CD14-positive monocyte (primary cell): ENCODE results near the gene SEMA4D. TPM values are rescaled to one million over a fixed set of nuclear protein-coding genes. Genes with fewer than 3 reads are reported as not detected.

Experiments
- DNase-seq, 3 donors: peaks; one replicate each; pipeline ENCODE4 v3.0.0-alpha.2; 2011 to 2022
- H2AFZ ChIP-seq: 2 replicates; pipeline ENCODE4 v1.6.0; 2012; ENCODE audit warnings: mild to moderate bottlenecking, low read depth, low read length, inconsistent platforms; ENCODE audit not compliant: insufficient read depth, poor library complexity, severe bottlenecking
- H3K27ac ChIP-seq, 2 donors: 1 replicate in 1 of 2; 2 replicates in 1 of 2; pipeline ENCODE4 v1.5.1; 2012 to 2013; ENCODE audit warnings: low read length in 2 of 2, control low read depth in 1 of 2, inconsistent platforms in 1 of 2, low read depth in 1 of 2, mild to moderate bottlenecking in 1 of 2
- H3K27me3 ChIP-seq, 2 donors: one replicate each; pipeline versions ENCODE4 v1.6.0 to v1.6.1; 2011 to 2013; ENCODE audit warnings: low read length in 2 of 2; ENCODE audit not compliant: control insufficient read depth in 2 of 2, insufficient read depth in 2 of 2
- H3K36me3 ChIP-seq, 2 donors: replicated peaks in 1 of 2; 1 replicate in 1 of 2; 2 replicates in 1 of 2; pipeline versions ENCODE4 v1.5.1 to v1.6.1; 2012 to 2013; ENCODE audit warnings: low read length in 2 of 2, control low read depth in 1 of 2, inconsistent platforms in 1 of 2, mild to moderate bottlenecking in 1 of 2; ENCODE audit not compliant: insufficient read depth in 2 of 2, control insufficient read depth in 1 of 2
- H3K4me1 ChIP-seq, 2 donors: 1 replicate in 1 of 2; 2 replicates in 1 of 2; pipeline versions ENCODE4 v1.5.1 to v1.6.1; 2012 to 2013; ENCODE audit warnings: low read length in 2 of 2, control low read depth in 1 of 2, inconsistent platforms in 1 of 2, mild to moderate bottlenecking in 1 of 2, moderate library complexity in 1 of 2; ENCODE audit not compliant: insufficient read depth in 2 of 2, control insufficient read depth in 1 of 2
- H3K4me2 ChIP-seq: replicated peaks from 2 replicates; pipeline ENCODE3; 2012; ENCODE audit warnings: low read length, moderate library complexity, mild to moderate bottlenecking; ENCODE audit not compliant: poor library complexity, severe bottlenecking; ENCODE audit errors: extremely low read depth
- H3K4me3 ChIP-seq, 3 experiments: fragments of 200-600 bp in 1 of 3; sonication (generic) in 1 of 3; replicated peaks in 1 of 3; 1 replicate in 2 of 3; 2 replicates in 1 of 3; pipeline ENCODE4 v1.5.1; 2011 to 2013; ENCODE audit warnings: low read length in 3 of 3, mild to moderate bottlenecking in 3 of 3, control low read depth in 2 of 3, low read depth in 2 of 3, inconsistent platforms in 1 of 3, moderate library complexity in 1 of 3
- H3K79me2 ChIP-seq: 2 replicates; pipeline ENCODE4 v1.6.0; 2012; ENCODE audit warnings: mild to moderate bottlenecking, control low read depth, inconsistent platforms, low read length, moderate library complexity; ENCODE audit not compliant: insufficient read depth
- H3K9ac ChIP-seq: 2 replicates; pipeline ENCODE4 v1.6.0; 2017; ENCODE audit warnings: low read length, mild to moderate bottlenecking; ENCODE audit not compliant: insufficient read depth, poor library complexity, severe bottlenecking
- H3K9me3 ChIP-seq, 2 donors: replicated peaks in 1 of 2; 1 replicate in 1 of 2; 2 replicates in 1 of 2; pipeline versions ENCODE4 v1.5.1 to v1.6.1; 2012 to 2013; ENCODE audit warnings: low read length in 2 of 2, control low read depth in 1 of 2; ENCODE audit not compliant: control insufficient read depth in 1 of 2, insufficient read depth in 1 of 2
- H4K20me1 ChIP-seq: 2 replicates; pipeline ENCODE4 v1.6.0; 2012; ENCODE audit warnings: mild to moderate bottlenecking, low read length, control low read depth, moderate library complexity; ENCODE audit not compliant: insufficient read depth
- H3K27ac Mint-ChIP-seq, 7 donors: one replicate each; pipeline ENCODE4 v1.8.0; 2020; ENCODE audit warnings: mild to moderate bottlenecking in 7 of 7, mixed read lengths in 7 of 7, moderate library complexity in 6 of 7, inconsistent platforms in 2 of 7
- H3K27me3 Mint-ChIP-seq, 3 donors: one replicate each; pipeline ENCODE4 v1.8.0; 2021 to 2022; ENCODE audit warnings: low read depth in 3 of 3, mild to moderate bottlenecking in 3 of 3, mixed read lengths in 3 of 3, moderate library complexity in 3 of 3, inconsistent platforms in 1 of 3
- H3K36me3 Mint-ChIP-seq, 2 donors: one replicate each; pipeline ENCODE4 v1.8.0; 2020; ENCODE audit warnings: mixed read lengths in 2 of 2, inconsistent platforms in 1 of 2, mild to moderate bottlenecking in 1 of 2
- H3K4me1 Mint-ChIP-seq: one replicate; pipeline ENCODE4 v1.8.0; 2020; ENCODE audit warnings: mild to moderate bottlenecking, mixed read lengths
- H3K4me3 Mint-ChIP-seq, 2 donors: one replicate each; pipeline ENCODE4 v1.8.0; 2020; ENCODE audit warnings: mild to moderate bottlenecking in 2 of 2, mixed read lengths in 2 of 2, moderate library complexity in 1 of 2
- H3K9me3 Mint-ChIP-seq, 7 donors: one replicate each; pipeline ENCODE4 v1.8.0; 2020 to 2022; ENCODE audit warnings: mixed read lengths in 7 of 7, mild to moderate bottlenecking in 6 of 7, moderate library complexity in 6 of 7, inconsistent platforms in 2 of 7
- CTCF ChIP-seq: fragments of 200-600 bp; IDR thresholded peaks from one replicate; pipeline ENCODE4 v1.8.0; 2022; ENCODE audit warnings: antibody characterized with exemption, mild to moderate bottlenecking
- whole genome bisulfite sequencing: methylation state at CpG from one replicate; pipeline ENCODE4 v1.1.5; 2013; ENCODE audit warnings: missing lambda C conversion rate; ENCODE audit not compliant: insufficient coverage; 5-methylcytosine and 5-hydroxymethylcytosine counted together
- intact Hi-C, 2 donors: fragments of 100-400 bp; cut with micrococcal nuclease; formaldehyde crosslinking; loops; one replicate each; pipeline versions ENCODE4 v1.15.0 to v1.15.1; 2023
- polyA plus RNA-seq, 3 donors: library from polyadenylated mRNA; depleted of rRNA in 1 of 3; unstranded in 2 of 3; stranded (reverse) in 1 of 3; fragments of 300-500 nt in 2 of 3; fragments of >200 nt in 1 of 3; fragmentation: Illumina TruSeq in 2 of 3; gene quantifications; 1 replicate in 2 of 3; 2 replicates in 1 of 3; pipeline ENCODE4 v1.2.3, GENCODE V29; 2012 to 2021

SEMA4D gene
- polyA plus RNA-seq, 3 donors, result 28.2 to 117 (median 28.6) TPM

- Histone ChIP-seq H3K9ac (no peak overlapping the region), H3K4me2 (no peak overlapping the region), H3K9me3 (no peaks in the 10 kb centered on the region), H3K79me2 (no peaks in the 10 kb centered on the region), H4K20me1 (no peaks in the 10 kb centered on the region), H3K27ac (no peak overlapping the region), H3K4me1 (no peaks in the 10 kb centered on the region), H3K27me3 (no peaks in the 10 kb centered on the region), H3K4me3 (no peak overlapping the region), H2AFZ (no peak overlapping the region), H3K36me3 (peaks cover 84 to 100% of the 10 kb centered on the region in 2 donors)
- Mint-ChIP-seq H3K9me3 (peaks cover 0 to 2% (median 0%) of the 10 kb centered on the region in 7 donors), H3K27me3 (no peaks in the 10 kb centered on the region), H3K4me1 (no peaks in the 10 kb centered on the region), H3K4me3 (no peak overlapping the region), H3K27ac (no peak overlapping the region), H3K36me3 (peaks cover 91 to 97% of the 10 kb centered on the region in 2 donors)
- no peak for TF ChIP-seq CTCF
- intact Hi-C loops, result no loop called here
- no peak for DNase-seq
- no CpG with 5 or more reads among the region's 3 CpGs for WGBS
These were observed 157.6 kb downstream of the SEMA4D start for GRCh38 chr9:89340332-89340731.

- no peaks in the 10 kb centered on the region for H3K27me3 ChIP-seq
- no peak for DNase-seq
- H2AFZ ChIP-seq, result no peak overlapping the region
- H3K4me2 ChIP-seq, result no peak overlapping the region
- Mint-ChIP-seq H3K27me3 (no peaks in the 10 kb centered on the region), H3K4me3 (no peak overlapping the region), H3K27ac (no peak overlapping the region), H3K9me3 (peaks cover 0 to 2% (median 0%) of the 10 kb centered on the region in 7 donors), H3K36me3 (peaks cover 91 to 97% of the 10 kb centered on the region in 2 donors), H3K4me1 (no peaks in the 10 kb centered on the region)
- H4K20me1 ChIP-seq, result no peaks in the 10 kb centered on the region
- 100% methylated on average over 1 of the region's 2 CpGs for WGBS
- intact Hi-C loops, result no loop called here
- no peaks in the 10 kb centered on the region for H3K4me1 ChIP-seq
- no peak overlapping the region for H3K27ac ChIP-seq
- no peak for TF ChIP-seq CTCF
- H3K79me2 ChIP-seq, result no peaks in the 10 kb centered on the region
- no peak overlapping the region for H3K4me3 ChIP-seq
- peaks cover 83 to 100% of the 10 kb centered on the region in 2 donors for H3K36me3 ChIP-seq
- no peak overlapping the region for H3K9ac ChIP-seq
- no peaks in the 10 kb centered on the region for H3K9me3 ChIP-seq
These were observed 158.1 kb downstream of the SEMA4D start for GRCh38 chr9:89339807-89340206.
